AG04449 (cell line): ENCODE data around the gene BRMS1.

Experiments used
- CTCF ChIA-PET: fragments of 350-600 bp; formaldehyde crosslinking; extraction: SDS; loops from one replicate; lab custom pipeline; 2021; ENCODE audit warnings: antibody characterized with exemption; lab: Yijun Ruan, JAX
- POLR2A ChIA-PET: fragments of 400-600, 350-600 bp; formaldehyde crosslinking; extraction: SDS; loops from one replicate; lab custom pipeline; 2020; ENCODE audit warnings: antibody characterized with exemption, inconsistent platforms; lab: Yijun Ruan, JAX
- DNase-seq: peaks from one replicate; pipeline ENCODE4 v3.0.0-alpha.2; 2010; ENCODE audit warnings: low read depth, low spot score
- H3K4me3 ChIP-seq: 2 replicates; pipeline ENCODE4 v1.5.1; 2011; ENCODE audit warnings: low read depth, mild to moderate bottlenecking, control low read depth, low read length
- CTCF ChIP-seq: IDR thresholded peaks from one replicate; pipeline ENCODE4 v1.5.1; 2011; ENCODE audit warnings: mild to moderate bottlenecking, moderate library complexity, low read length, control low read depth, inconsistent platforms; ENCODE audit not compliant: insufficient read depth; ENCODE audit errors: missing control alignments

The BRMS1 gene

DNA sequence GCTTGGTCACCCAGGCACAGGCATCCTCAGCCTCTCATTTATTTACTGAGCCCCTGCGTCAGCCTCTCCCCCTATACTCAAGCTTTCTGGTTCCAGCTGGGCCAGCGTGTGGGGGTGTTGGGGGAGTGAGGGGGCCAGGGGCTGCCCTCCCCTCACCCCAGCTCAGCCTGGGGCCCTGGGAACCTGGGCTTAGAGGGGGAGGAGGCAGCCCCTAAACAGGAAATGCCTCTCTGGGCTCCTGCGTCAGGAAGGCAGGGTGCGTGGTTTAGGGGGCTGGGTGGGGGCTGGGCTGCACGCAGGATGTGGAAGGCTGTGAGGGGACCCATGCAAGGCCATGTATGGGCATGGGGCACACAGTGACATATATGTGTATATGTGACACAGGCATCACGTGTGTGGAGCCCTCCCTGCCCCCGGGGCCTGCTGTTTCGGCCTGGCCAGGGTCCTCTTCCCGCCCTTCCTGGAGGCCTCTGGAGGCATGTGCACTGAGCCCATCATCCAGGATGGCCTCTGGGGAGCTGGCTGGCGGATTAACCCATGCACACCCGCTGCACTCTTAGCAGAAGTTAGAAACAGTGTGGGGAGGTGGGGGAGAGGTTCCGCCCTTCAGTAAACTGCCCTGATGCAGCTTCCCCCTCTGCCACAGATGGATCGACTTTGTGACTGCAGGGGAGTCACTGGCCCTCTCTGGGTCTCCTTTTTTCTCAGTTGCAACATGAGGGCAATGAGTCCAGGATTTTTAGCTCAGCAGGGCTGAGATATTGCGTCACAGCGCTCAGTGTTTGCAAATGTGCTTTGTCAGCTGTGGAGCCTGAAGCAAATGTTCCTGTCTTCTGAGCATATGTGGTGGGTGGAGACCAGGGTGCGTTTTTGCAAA, 26.9 kb downstream of the BRMS1 start:
- CTCF ChIA-PET, result interaction anchor here (0.6 to 2.7 kb wide), 10 partner anchors 9 to 121 kb away, joined by 3 to 14 read pairs (median 6); partner anchors contain the start of genes MRPL11 and RIN1
- no peak for TF ChIP-seq CTCF
- no peak for DNase-seq
- H3K4me3 ChIP-seq, result peak overlapping the region; percentile 36
- POLR2A ChIA-PET, result interaction anchor here (0.6 to 4.1 kb wide), 6 partner anchors 8 to 39 kb away, joined by 3 to 64 read pairs (median 8); partner anchors contain the start of genes RIN1 and YIF1A

GRCh38 chr11:66317322-66317722, 27.6 kb downstream of the BRMS1 start:
- ChIA-PET POLR2A (interaction anchor here (0.8 to 4.1 kb wide), 7 partner anchors 8 to 31 kb away, joined by 3 to 64 read pairs (median 8); partner anchors contain the start of genes BRMS1, RIN1, TMEM151A and YIF1A), CTCF (interaction anchor here (0.6 to 2.7 kb wide), 11 partner anchors 10 to 122 kb away, joined by 3 to 14 read pairs (median 6); partner anchors contain the start of genes MRPL11, RAB1B and RIN1)
- no peak for DNase-seq
- peak overlapping the region; percentile 38 for H3K4me3 ChIP-seq
- TF ChIP-seq CTCF, result no peak

- no peak for DNase-seq
- H3K4me3 ChIP-seq, result peak within 1 kb of the TSS; percentile 91
- ChIA-PET CTCF (interaction anchor here (0.7 to 2.7 kb wide), 9 partner anchors 10 to 122 kb away, joined by 3 to 14 read pairs (median 6); partner anchors contain the start of genes MRPL11, RAB1B and RIN1), POLR2A (interaction anchor here (0.8 to 4.1 kb wide), 7 partner anchors 9 to 31 kb away, joined by 3 to 64 read pairs (median 8); partner anchors contain the start of genes BRMS1, RIN1, TMEM151A and YIF1A)
- no peak for TF ChIP-seq CTCF
Measured at GRCh38 chr11:66316849-66317251, 28.1 kb downstream of the BRMS1 start, which contains the start of gene CD248. TSS of gene CD248 (minus strand) at chr11:66317044. CDS start at chr11:66317027, 17 bp downstream.

DNA sequence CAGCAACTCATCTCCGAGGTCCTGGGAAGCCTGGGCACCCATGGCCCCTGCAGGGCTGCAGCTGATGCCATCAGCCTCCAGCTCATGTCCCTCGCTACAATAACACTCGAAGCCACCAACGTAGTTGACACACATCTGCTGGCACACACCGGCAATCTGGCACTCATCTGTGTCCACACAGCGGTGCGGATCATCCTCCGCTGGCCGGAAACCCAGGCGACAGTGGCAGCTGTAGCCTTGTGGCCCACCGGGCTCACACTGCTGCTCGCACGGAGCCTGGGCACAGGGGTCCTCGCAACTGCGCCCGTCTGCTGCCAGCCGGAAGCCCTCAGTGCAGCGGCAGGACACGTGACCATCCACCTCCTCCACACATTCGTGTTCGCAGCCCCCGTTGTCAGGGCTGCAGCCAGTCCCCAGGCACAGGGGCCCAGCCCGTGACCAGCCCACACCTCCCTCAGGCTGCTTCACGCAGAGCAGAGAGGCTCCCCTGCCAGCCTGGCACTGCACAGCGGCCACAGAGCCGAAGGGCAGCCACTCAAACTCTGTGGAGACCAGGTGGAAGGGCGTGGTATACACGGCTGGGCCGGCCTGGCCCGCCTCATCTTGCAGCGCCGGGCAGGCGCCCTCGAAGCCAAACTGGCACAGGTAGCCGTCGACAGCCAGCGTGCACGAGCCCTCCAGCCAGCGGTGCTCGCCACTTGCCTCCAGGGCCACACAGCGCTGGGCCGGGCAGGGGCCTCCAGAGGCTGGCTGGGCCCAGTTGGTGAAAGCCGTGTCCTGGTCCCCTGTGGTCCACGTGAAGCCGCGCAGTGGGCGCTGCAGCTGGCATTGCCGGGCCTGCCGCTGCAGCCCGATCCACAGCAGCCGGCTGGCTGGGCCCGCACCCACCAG, 28.7 kb downstream of the BRMS1 start:
- ChIA-PET POLR2A (interaction anchor here (0.8 to 4.1 kb wide), 8 partner anchors 10 to 32 kb away, joined by 3 to 64 read pairs (median 8); partner anchors contain the start of genes BRMS1, RIN1, TMEM151A and YIF1A), CTCF (interaction anchor here (1.0 to 8.6 kb wide), 13 partner anchors 11 to 123 kb away, joined by 3 to 260 read pairs (median 12); partner anchors contain the start of genes B4GAT1, BRMS1, MRPL11 and RAB1B)
- no peak for TF ChIP-seq CTCF
- peak overlapping the region; percentile 91 for H3K4me3 ChIP-seq
- no peak for DNase-seq

DNA sequence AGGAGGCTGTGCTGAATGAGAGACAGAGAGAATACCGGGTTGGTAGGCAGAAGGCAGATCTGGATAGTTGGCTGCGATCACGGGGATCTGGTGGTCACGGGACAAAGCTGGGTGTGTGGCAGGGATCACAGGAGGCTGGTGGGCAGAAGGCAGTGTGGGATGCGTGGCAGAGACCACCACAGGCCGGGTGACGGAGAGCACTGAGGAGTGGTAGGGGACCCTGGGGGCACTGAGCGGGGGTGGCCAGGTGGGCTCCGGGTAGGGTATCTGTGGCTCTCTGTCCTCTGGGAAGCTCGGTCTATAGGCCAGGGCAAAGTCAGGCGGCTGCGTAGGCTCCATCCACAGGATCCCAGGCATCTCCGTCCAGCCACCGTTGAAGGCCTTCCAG, 29.4 kb downstream of the BRMS1 start:
- ChIA-PET POLR2A (interaction anchor here (1.0 to 4.1 kb wide), 3 partner anchors 10 to 26 kb away, joined by 5 to 64 read pairs (median 9); partner anchors contain the start of genes RIN1 and YIF1A), CTCF (interaction anchor here (1.2 to 8.6 kb wide), 5 partner anchors 17 to 93 kb away, joined by 4 to 260 read pairs (median 129); partner anchors contain the start of genes B4GAT1, BRMS1, RIN1 and TMEM151A)
- no peak for TF ChIP-seq CTCF
- H3K4me3 ChIP-seq, result peak overlapping the region; percentile 91
- DNase-seq, result no peak
